Measurements from ENCODE around the gene ZNF132. TPM values are rescaled to one million over a fixed set of nuclear protein-coding genes. Genes with fewer than 3 reads are reported as not detected.
"Not testable (repeated sequence)": the region's sequence is repeated elsewhere in the genome, so short reads cannot be mapped to it uniquely, and the experiment has no call there.

Gene ZNF132
- 1 to 10 TPM in 5 of 6 donors, not detected in 1; 2.1 to 3.8 (median 3.2) TPM for polyA plus RNA-seq (ENCODE audit: low read depth in 6 of 6)

DNA sequence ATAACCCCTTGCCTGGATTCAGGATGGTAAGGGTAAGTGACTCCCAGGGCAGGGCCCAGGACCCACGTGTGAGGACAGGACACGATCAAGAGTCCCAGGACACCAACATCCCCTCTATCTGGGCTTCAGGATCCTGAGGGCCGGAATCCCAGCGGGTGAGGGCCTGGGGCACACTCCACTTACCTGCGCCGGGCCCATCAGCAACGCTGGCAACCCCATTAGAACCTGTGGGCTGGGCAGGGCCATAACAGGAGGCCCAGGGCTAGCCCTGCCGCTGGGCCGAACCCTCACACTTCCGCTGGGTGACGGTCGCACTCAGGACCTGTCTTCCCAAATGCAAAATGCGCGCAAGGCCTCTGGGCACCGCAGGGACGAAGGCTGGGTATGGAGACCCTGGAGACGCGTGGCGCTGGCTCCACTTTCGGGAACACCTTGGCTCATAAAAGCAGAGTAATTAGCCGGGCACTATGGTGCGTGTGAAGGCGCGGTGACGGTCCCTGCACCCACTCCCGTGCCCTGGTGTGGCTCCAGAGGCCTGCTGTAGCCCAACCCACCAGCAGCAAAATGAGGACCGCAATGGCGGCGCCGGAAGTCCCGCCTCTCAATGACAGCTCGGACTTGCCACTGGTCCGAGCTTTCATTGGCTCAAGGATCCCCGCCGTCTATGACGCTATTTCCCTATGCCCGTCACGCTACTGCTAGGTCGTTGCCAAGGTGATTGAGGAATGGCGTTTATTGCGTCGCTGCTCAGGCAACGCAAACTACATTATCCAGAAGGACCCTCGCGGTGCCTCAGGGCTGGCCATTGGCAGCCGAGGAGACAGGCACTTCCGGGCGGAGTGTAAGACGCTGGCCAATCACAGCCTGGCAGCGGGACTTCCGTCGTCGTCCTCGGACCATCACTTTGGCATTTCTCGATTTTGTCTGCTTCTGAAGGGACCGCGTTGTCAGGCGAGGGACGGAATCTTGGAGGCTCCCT lies at the start of gene ZNF132:
Gene ZNF132 (minus strand): TSS at position 578 of the 979 bp plus-strand sequence. CDS start 332 bp downstream, at position 246.
- peaks cover 32 to 68% of the 10 kb centered on the region in 2 donors for H3K36me3 Mint-ChIP-seq
- ATAC-seq (ENCODE audit: low read depth in 2 of 2) (peak; percentile 95 to 97), DNase-seq (peak; percentile 95)
- peak within 1 kb of the TSS; percentile 97 to 99 (median 99) for H3K27ac Mint-ChIP-seq
- H3K27me3 Mint-ChIP-seq = peaks cover 0 to 12% (median 8%) of the 10 kb centered on the region in 3 donors
- H3K4me3 Mint-ChIP-seq = peak within 1 kb of the TSS; percentile 88 to 100 (median 98)
- H3K9me3 Mint-ChIP-seq = peaks cover 19 to 60% (median 46%) of the 10 kb centered on the region in 7 donors
- peaks cover 28 to 44% (median 33%) of the 10 kb centered on the region in 3 donors for H3K4me1 Mint-ChIP-seq

DNA sequence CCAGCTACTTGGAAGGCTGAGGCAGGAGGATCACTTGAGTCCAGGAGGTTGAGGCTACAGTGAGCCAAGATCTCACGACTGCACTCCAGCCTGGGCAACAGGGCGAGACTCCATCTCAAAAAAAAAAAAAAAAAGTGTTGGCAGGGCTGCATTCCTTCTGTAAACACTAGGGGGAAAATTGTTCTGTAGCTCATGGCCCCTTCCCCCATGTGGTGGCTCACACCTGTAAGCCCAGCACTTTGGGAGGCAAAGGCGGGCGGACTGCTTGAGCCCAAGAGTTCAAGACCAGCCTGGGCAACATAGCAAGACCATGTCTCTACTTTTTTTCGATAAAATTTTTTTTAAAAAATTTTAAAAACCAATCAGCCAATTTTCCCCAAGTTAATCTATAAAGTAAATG lies 44.4 kb upstream of the ZNF132 start:
- not testable (repeated sequence) for H3K27me3 Mint-ChIP-seq, H3K4me1 Mint-ChIP-seq, H3K9me3 Mint-ChIP-seq

DNA sequence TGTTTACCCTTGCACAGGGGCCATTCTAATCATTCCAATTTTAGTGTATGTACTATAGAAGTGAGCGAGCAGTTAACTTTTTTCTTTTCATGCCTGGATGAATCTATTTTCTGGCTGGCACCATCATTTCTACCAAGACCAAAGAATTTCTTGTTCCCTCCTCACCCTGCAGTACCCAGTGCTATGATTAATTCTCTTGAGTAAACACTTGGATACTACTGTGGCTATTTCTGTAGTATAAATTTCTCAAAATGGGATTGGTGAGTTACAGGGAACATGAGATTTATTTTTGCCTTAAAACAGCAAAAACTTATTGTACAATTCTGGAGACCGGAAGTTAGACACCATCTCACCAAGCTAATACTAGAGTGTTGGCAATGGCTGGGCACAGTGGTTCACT lies 43.8 kb upstream of the ZNF132 start:
- no peak for ATAC-seq (ENCODE audit: low read depth in 2 of 2)
- H3K27ac Mint-ChIP-seq = no peak overlapping the region
- no peaks in the 10 kb centered on the region for H3K36me3 Mint-ChIP-seq
- H3K9me3 Mint-ChIP-seq = no peaks in the 10 kb centered on the region
- H3K27me3 Mint-ChIP-seq = no peaks in the 10 kb centered on the region
- no peak overlapping the region for H3K4me3 Mint-ChIP-seq
- no peak for DNase-seq
- peaks cover 0 to 4% (median 0%) of the 10 kb centered on the region in 3 donors for H3K4me1 Mint-ChIP-seq

More for the DNA sequence above, 44.4 kb upstream of the ZNF132 start:
- not testable (repeated sequence) for DNase-seq; ATAC-seq (ENCODE audit: low read depth in 2 of 2); H3K27ac Mint-ChIP-seq; H3K36me3 Mint-ChIP-seq
- H3K4me3 Mint-ChIP-seq = peak overlapping the region in 1 of 8 donors; percentile 72

DNA sequence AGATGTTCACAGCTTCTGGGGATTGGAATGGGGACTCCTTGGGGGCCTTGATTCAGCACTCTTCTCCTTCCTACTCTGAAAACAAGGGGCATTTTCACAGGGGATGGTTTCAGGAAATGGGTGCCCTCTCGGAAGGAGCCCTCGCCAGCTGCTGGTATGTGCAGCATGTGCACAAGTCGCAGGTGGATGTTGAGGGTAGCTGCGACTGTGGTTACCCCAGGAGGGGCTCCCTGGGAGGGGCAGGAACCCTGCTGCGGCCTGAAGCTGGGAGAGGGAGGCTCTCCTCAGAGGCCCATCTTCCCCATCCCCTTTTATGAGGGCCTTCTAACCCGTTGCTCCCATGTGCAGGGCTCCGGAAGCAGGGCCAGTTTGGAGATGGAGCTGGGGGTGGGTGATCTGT lies 42.4 kb upstream of the ZNF132 start:
- no peak overlapping the region for H3K4me3 Mint-ChIP-seq

DNA sequence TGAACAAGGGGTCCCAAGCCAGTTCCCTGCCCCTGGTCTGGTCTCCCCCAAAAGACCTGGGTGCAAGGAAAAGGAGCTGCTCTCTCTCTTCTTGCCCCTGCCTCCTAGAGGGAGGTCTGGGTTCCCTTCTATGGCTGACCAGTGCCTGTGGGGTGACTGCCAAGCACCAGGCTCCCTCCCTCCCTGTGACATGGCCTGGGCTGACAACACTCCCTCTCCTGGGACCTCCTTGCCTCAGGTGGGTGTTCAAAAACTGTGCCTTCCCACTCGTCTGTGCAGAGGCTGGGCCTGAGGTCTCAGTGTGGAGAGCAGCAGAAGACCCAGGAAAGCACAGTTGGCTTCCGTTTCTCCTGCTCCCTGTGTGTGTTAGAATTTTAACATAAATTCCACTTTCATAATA lies 40.9 kb upstream of the ZNF132 start:
- Mint-ChIP-seq H3K27ac (no peak overlapping the region), H3K4me3 (no peak overlapping the region), H3K27me3 (no peaks in the 10 kb centered on the region)

More for the DNA sequence above, 42.4 kb upstream of the ZNF132 start:
- Mint-ChIP-seq H3K9me3 (no peaks in the 10 kb centered on the region), H3K36me3 (no peaks in the 10 kb centered on the region), H3K4me1 (peaks cover 3 to 4% (median 4%) of the 10 kb centered on the region in 3 donors), H3K27ac (peak overlapping the region in 1 of 6 donors; percentile 74), H3K27me3 (no peaks in the 10 kb centered on the region)
- ATAC-seq (ENCODE audit: low read depth in 2 of 2) (no peak), DNase-seq (no peak)

DNA sequence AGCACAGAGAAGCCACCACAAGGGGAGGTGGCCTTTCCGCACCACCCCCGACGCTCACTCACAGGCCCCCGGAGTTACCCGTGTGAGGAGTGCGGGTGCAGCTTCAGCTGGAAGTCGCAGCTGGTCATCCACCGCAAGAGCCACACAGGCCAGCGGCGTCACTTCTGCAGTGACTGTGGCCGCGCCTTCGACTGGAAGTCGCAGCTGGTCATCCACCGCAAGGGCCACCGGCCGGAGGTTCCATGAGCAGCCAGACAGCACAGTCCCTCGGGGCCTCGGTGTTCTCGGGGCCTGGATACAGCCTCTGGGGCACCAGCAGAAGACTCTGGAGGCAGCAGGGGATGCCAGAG lies 40.5 kb upstream of the ZNF132 start:
- ATAC-seq (ENCODE audit: low read depth in 2 of 2) = no peak

More for the DNA sequence above, 40.9 kb upstream of the ZNF132 start:
- Mint-ChIP-seq H3K9me3 (no peaks in the 10 kb centered on the region), H3K4me1 (peaks cover 10 to 13% (median 13%) of the 10 kb centered on the region in 3 donors), H3K36me3 (no peaks in the 10 kb centered on the region)
- DNase-seq (no peak), ATAC-seq (ENCODE audit: low read depth in 2 of 2) (no peak)

DNA sequence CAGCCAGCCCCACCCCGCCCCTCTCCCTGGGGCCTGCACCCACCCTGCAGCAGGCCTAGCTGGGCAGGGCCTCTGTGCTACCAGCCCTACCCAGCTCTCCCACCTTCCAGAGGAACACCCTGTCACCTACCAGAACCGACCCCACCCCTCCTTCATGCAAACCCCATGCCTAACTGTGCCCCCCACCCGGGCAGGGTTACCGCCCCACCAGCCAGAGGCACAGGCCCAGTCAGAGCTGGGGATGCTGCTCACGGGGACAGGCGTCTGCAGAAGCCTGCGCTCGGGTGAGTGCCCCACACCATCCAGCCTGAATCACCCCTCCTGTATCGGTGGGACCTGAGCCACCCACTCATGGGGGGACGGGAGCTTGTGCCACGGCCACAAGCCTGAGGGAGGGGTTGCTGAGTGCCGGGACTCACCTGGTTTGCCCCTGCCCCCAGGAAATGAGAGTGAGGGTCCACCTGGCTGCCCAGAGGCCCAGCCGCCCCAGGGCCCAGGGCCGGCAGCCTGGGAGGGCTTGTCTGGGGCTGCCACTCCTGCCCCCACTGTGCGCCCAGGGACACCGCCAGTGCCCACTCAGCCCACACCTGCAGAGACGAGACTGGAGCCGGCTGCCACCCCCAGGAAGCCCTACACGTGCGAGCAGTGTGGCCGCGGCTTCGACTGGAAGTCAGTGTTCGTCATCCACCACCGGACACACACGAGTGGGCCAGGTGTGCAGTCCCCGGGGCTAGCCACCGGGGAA lies 40.0 kb upstream of the ZNF132 start:
- no peak overlapping the region for H3K4me3 Mint-ChIP-seq
- DNase-seq (no peak), ATAC-seq (ENCODE audit: low read depth in 2 of 2) (no peak)
- no peaks in the 10 kb centered on the region for H3K27me3 Mint-ChIP-seq
- H3K4me1 Mint-ChIP-seq = peaks cover 10 to 22% (median 13%) of the 10 kb centered on the region in 3 donors
- H3K36me3 Mint-ChIP-seq = no peaks in the 10 kb centered on the region
- H3K9me3 Mint-ChIP-seq = no peaks in the 10 kb centered on the region
- no peak overlapping the region for H3K27ac Mint-ChIP-seq

More for the DNA sequence above, 40.5 kb upstream of the ZNF132 start:
- H3K27ac Mint-ChIP-seq = no peak overlapping the region
- peaks cover 10 to 17% (median 13%) of the 10 kb centered on the region in 3 donors for H3K4me1 Mint-ChIP-seq
- no peak overlapping the region for H3K4me3 Mint-ChIP-seq
- no peaks in the 10 kb centered on the region for H3K27me3 Mint-ChIP-seq
- no peak for DNase-seq
- H3K36me3 Mint-ChIP-seq = no peaks in the 10 kb centered on the region
- no peaks in the 10 kb centered on the region for H3K9me3 Mint-ChIP-seq

DNA sequence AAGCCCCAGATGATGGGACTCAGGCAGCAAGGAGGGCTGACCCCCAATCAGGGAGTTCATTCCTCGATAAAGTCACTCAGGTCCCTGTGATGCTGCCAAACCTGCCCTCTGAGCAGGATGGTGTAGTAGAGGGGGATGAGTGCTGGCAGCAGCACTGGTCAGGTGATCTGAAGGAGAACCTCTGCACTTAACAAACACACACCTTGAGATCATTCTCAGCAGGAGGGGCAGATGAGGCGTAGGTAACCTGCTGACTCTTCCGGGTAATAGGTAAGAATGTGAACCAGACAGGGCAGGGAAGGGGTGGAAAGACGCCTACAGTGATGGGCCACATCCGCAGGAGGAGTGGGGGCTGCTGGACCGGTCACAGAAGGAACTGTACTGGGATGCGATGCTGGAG lies 39.4 kb upstream of the ZNF132 start:
- H3K36me3 Mint-ChIP-seq = no peaks in the 10 kb centered on the region

DNA sequence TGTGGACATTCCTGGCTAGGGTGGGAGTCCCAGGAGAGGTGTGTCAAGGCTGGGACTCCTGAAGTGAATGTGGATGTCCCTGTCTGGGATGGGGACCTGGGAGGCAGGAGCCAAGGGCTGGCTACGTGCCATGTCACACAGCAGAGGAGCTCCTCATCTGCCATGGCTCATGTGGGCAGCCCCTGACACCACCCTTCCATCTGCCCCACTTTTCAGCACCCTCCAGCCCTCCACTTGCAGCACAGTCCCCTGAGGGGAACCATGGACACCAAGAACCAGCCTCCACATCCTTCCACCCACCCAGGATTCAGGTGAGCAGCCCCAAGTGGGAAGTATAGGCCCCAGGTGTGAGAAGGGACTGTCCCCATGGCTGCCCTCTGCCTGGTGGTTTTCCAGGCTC lies 37.9 kb upstream of the ZNF132 start:
- H3K9me3 Mint-ChIP-seq = no peaks in the 10 kb centered on the region
- H3K4me1 Mint-ChIP-seq = peaks cover 10 to 32% (median 13%) of the 10 kb centered on the region in 3 donors
- H3K27me3 Mint-ChIP-seq = no peaks in the 10 kb centered on the region
- peak overlapping the region in 1 of 6 donors; percentile 80 for H3K27ac Mint-ChIP-seq
- ATAC-seq (ENCODE audit: low read depth in 2 of 2) (no peak), DNase-seq (no peak)
- H3K4me3 Mint-ChIP-seq = peak overlapping the region in 5 of 8 donors; percentile 19 to 88 (median 68)
- H3K36me3 Mint-ChIP-seq = no peaks in the 10 kb centered on the region

More for the DNA sequence above, 39.4 kb upstream of the ZNF132 start:
- ATAC-seq (ENCODE audit: low read depth in 2 of 2) = no peak
- H3K27me3 Mint-ChIP-seq = no peaks in the 10 kb centered on the region
- no peak overlapping the region for H3K27ac Mint-ChIP-seq
- peaks cover 10 to 28% (median 13%) of the 10 kb centered on the region in 3 donors for H3K4me1 Mint-ChIP-seq
- peak overlapping the region in 1 of 8 donors; percentile 33 for H3K4me3 Mint-ChIP-seq
- no peak for DNase-seq
- no peaks in the 10 kb centered on the region for H3K9me3 Mint-ChIP-seq

DNA sequence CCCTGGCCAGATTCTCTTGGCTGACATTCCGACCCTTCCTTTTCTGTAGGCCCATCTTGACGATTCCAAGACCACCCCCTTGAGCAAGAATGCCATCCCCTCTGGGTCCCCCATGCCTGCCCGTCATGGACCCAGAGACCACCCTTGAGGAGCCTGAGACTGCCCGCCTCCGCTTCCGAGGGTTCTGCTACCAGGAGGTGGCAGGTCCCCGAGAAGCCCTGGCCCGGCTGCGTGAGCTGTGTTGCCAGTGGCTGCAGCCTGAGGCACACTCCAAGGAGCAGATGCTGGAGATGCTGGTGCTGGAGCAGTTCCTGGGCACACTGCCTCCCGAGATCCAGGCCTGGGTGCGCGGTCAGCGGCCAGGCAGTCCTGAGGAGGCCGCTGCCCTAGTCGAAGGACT lies 37.2 kb upstream of the ZNF132 start:
- Mint-ChIP-seq H3K27me3 (no peaks in the 10 kb centered on the region), H3K36me3 (no peaks in the 10 kb centered on the region), H3K27ac (peak overlapping the region; percentile 87 to 99 (median 94)), H3K4me3 (peak overlapping the region; percentile 83 to 98 (median 96)), H3K4me1 (peaks cover 10 to 32% (median 13%) of the 10 kb centered on the region in 3 donors), H3K9me3 (no peaks in the 10 kb centered on the region)
- ATAC-seq (ENCODE audit: low read depth in 2 of 2) = no peak
- DNase-seq = no peak

DNA sequence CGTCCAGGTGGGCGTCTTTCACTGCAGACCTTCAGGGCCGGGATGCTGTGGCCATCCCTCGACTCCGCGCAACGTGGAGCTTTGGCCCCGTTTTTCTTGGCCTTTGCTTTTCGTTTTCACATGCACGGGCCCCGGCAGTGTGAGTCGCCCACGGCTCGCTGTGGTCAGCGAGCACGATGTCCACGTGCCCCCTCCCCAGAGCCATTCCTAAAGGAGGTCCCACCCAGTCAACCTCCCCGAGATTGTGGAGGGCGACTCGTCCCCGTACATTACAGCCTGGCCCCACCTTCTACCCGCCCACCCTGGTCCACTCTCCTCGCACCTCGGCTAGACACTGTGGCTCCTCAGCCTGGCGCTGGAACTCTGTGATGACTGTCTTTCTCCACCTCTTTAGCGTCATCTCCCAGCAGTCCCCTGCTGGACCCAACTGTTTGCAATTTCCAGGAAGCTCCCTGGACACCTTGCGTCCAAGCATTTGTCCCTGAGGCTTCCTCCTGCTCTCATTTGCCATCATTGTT lies 36.6 kb upstream of the ZNF132 start:
- ATAC-seq (ENCODE audit: low read depth in 2 of 2) (no peak), DNase-seq (no peak)
- Mint-ChIP-seq H3K4me3 (peak overlapping the region; percentile 83 to 98 (median 96)), H3K27ac (peak overlapping the region; percentile 87 to 99 (median 94)), H3K27me3 (no peaks in the 10 kb centered on the region), H3K9me3 (no peaks in the 10 kb centered on the region), H3K36me3 (no peaks in the 10 kb centered on the region), H3K4me1 (peaks cover 10 to 32% (median 13%) of the 10 kb centered on the region in 3 donors)

DNA sequence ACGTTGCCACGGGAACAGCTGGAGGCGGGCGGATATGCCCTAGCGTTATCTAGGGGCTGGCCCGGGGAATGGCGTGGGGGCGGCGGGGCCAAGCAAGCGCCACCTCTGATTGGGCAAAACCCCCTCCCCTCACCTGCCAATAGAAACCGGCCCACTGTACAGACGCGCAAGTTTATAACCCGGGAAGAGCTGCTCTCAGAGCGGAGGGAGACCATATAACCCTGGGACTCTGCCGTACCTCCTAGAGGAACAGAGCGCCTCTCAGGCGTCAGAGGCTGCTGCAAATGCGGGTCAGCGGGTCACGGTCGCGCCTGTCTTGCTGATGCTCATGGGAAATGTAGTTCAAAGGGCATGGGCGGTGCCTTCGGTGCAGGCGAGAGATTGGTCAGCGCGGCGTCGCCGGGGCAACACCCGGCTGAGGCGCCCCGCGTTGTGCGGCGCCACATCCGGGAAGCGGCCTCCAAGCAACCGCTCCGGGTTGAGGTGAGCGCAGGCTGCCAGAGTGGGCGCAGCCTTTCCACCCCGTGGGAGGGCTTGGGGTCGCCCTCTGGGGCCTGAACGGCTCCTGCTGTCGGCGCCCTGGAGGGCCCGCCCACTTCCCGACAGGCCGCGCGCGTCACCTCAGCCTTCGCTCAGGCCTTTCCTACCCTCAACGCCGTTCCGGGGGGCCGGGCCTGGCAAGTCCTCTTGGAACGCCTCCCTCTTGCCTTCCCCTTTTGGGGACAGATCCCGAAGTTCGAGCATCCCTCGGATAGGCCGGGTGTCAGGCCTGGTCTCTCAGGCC lies 36.0 kb upstream of the ZNF132 start, which contains the start of gene ZNF446:
Gene ZNF446 (plus strand): TSS at position 639 of the 784 bp plus-strand sequence. CDS start 867 bp downstream, outside the sequence.
- DNase-seq (peak; percentile 96), ATAC-seq (ENCODE audit: low read depth in 2 of 2) (peak; percentile 89)
- peak within 1 kb of the TSS; percentile 95 to 99 (median 98) for H3K27ac Mint-ChIP-seq
- peak within 1 kb of the TSS; percentile 83 to 98 (median 96) for H3K4me3 Mint-ChIP-seq
- H3K4me1 Mint-ChIP-seq = peaks cover 10 to 32% (median 13%) of the 10 kb centered on the region in 3 donors
- no peaks in the 10 kb centered on the region for H3K9me3 Mint-ChIP-seq
- H3K27me3 Mint-ChIP-seq = no peaks in the 10 kb centered on the region
- H3K36me3 Mint-ChIP-seq = no peaks in the 10 kb centered on the region

Data from naive B cell (primary cell).